ENCODE results near the gene C3orf20. TPM values are rescaled to one million over a fixed set of nuclear protein-coding genes. Genes with fewer than 3 reads are reported as not detected.

Gene C3orf20
- polyA plus RNA-seq, 1 donor from 2014 or later: not detected

- H3K79me2 ChIP-seq (replicated peaks; ENCODE audit: insufficient read depth, low read length): no peaks in the 10 kb centered on the region
- H3K9me2 ChIP-seq (ENCODE audit: insufficient read depth, low read length): no peaks in the 10 kb centered on the region
- H3K4me2 ChIP-seq (ENCODE audit: low read length): no peak overlapping the region
- no peaks in the 10 kb centered on the region for H3K9me3 ChIP-seq (ENCODE audit: low read length)
- no peak overlapping the region for H3K27ac ChIP-seq (ENCODE audit: low read length)
- no peak for TF ChIP-seq REST (IDR thresholded peaks at IDR 0.05; ENCODE audit: borderline replicate concordance)
- TF ChIP-seq SMC3 (conservative IDR thresholded peaks at IDR 0.05; ENCODE audit: poor library complexity): no peak
- TF ChIP-seq POLR2AphosphoS5 (IDR thresholded peaks at IDR 0.05): no peak
- no peak for TF ChIP-seq EZH2 (IDR thresholded peaks at IDR 0.05; ENCODE audit: borderline replicate concordance, insufficient read depth, low read length, poor library complexity, severe bottlenecking)
- no peak for TF ChIP-seq EP300 (conservative IDR thresholded peaks at IDR 0.05; ENCODE audit: poor library complexity, severe bottlenecking)
- TF ChIP-seq CTCF (IDR thresholded peaks at IDR 0.05; ENCODE audit: poor library complexity, severe bottlenecking): no peak
- no peak for TF ChIP-seq RAD21 (conservative IDR thresholded peaks at IDR 0.05)
- TF ChIP-seq TAF1 (IDR thresholded peaks at IDR 0.05; ENCODE audit: low read depth): no peak
- no peaks in the 10 kb centered on the region for H4K20me1 ChIP-seq (ENCODE audit: insufficient read depth)
- no peaks in the 10 kb centered on the region for H3K36me3 ChIP-seq (ENCODE audit: insufficient read depth, low read length)
- H3K27me3 ChIP-seq (ENCODE audit: insufficient read depth, low read depth, low read length): no peaks in the 10 kb centered on the region
- H3K4me3 ChIP-seq (ENCODE audit: low read length): no peak overlapping the region
- H2AFZ ChIP-seq (ENCODE audit: low read depth, low read length): no peak overlapping the region
- no peak overlapping the region for H3K9ac ChIP-seq (ENCODE audit: low read length)
- H3F3A ChIP-seq (ENCODE audit: insufficient read depth, low read length, poor library complexity, severe bottlenecking): no peaks in the 10 kb centered on the region
Measured at GRCh38 chr3:14688525-14688924, 13.6 kb downstream of the C3orf20 start.

GRCh38 chr3:14689247-14689980, 14.5 kb downstream of the C3orf20 start:
- Histone ChIP-seq H3K9me3 (ENCODE audit: low read length) (no peaks in the 10 kb centered on the region), H3K27ac (ENCODE audit: low read length) (no peak overlapping the region), H3K9ac (ENCODE audit: low read length) (no peak overlapping the region), H3K79me2 (replicated peaks; ENCODE audit: insufficient read depth, low read length) (no peaks in the 10 kb centered on the region), H4K20me1 (ENCODE audit: insufficient read depth) (no peaks in the 10 kb centered on the region), H3F3A (ENCODE audit: insufficient read depth, low read length, poor library complexity, severe bottlenecking) (no peaks in the 10 kb centered on the region), H3K27me3 (ENCODE audit: insufficient read depth, low read depth, low read length) (no peaks in the 10 kb centered on the region), H3K36me3 (ENCODE audit: insufficient read depth, low read length) (no peaks in the 10 kb centered on the region), H2AFZ (ENCODE audit: low read depth, low read length) (no peak overlapping the region), H3K9me2 (ENCODE audit: insufficient read depth, low read length) (no peaks in the 10 kb centered on the region), H3K4me3 (ENCODE audit: low read length) (no peak overlapping the region), H3K4me2 (ENCODE audit: low read length) (no peak overlapping the region)
- no peak for TF ChIP-seq CTCF (IDR thresholded peaks at IDR 0.05; ENCODE audit: poor library complexity, severe bottlenecking)
- TF ChIP-seq EP300 (conservative IDR thresholded peaks at IDR 0.05; ENCODE audit: poor library complexity, severe bottlenecking): no peak
- no peak for TF ChIP-seq REST (IDR thresholded peaks at IDR 0.05; ENCODE audit: borderline replicate concordance)
- no peak for TF ChIP-seq POLR2AphosphoS5 (IDR thresholded peaks at IDR 0.05)
- TF ChIP-seq SMC3 (conservative IDR thresholded peaks at IDR 0.05; ENCODE audit: poor library complexity): no peak
- TF ChIP-seq MXI1 (conservative IDR thresholded peaks at IDR 0.05; ENCODE audit: poor library complexity, severe bottlenecking): no peak
- TF ChIP-seq EZH2 (IDR thresholded peaks at IDR 0.05; ENCODE audit: borderline replicate concordance, insufficient read depth, low read length, poor library complexity, severe bottlenecking): no peak
- TF ChIP-seq RAD21 (conservative IDR thresholded peaks at IDR 0.05): no peak
- TF ChIP-seq TAF1 (IDR thresholded peaks at IDR 0.05; ENCODE audit: low read depth): no peak

Measured in neural cell (in vitro differentiated cells).